Fibroblast of peridontal ligament (primary cell): ENCODE data around the gene MMS22L.
"Not testable (repeated sequence)": the region's sequence is repeated elsewhere in the genome, so short reads cannot be mapped to it uniquely, and the experiment has no call there.

Source experiments
- DNase-seq: peaks from one replicate; pipeline ENCODE4 v3.0.0-alpha.2; 2010; ENCODE audit errors: extremely low read depth

Gene MMS22L

GRCh38 chr6:97240222-97240621 is 42.8 kb downstream of the MMS22L start:
- DNase-seq = peak; percentile 53

GRCh38 chr6:97231911-97232310 is 51.1 kb downstream of the MMS22L start:
- no peak for DNase-seq

- DNase-seq = peak; percentile 33
Measured at GRCh38 chr6:97222903-97223302, 60.1 kb downstream of the MMS22L start.

- DNase-seq = no peak
Measured at GRCh38 chr6:97218912-97219311, 64.1 kb downstream of the MMS22L start.

- DNase-seq = peak; percentile 88
Measured at GRCh38 chr6:97215157-97215769, 67.8 kb downstream of the MMS22L start.

- no peak for DNase-seq
Measured at GRCh38 chr6:97214671-97215070, 68.3 kb downstream of the MMS22L start.

GRCh38 chr6:97207383-97207782 is 75.6 kb downstream of the MMS22L start:
- DNase-seq = no peak

GRCh38 chr6:97205966-97206365 is 77.0 kb downstream of the MMS22L start:
- DNase-seq = no peak

- DNase-seq = peak; percentile 51
Measured at GRCh38 chr6:97203343-97203742, 79.7 kb downstream of the MMS22L start.

GRCh38 chr6:97198046-97198565 is 84.9 kb downstream of the MMS22L start:
- no peak for DNase-seq

- peak; percentile 7 for DNase-seq
Measured at GRCh38 chr6:97195117-97195516, 87.9 kb downstream of the MMS22L start.

- DNase-seq = peak; percentile 52
Measured at GRCh38 chr6:97189767-97190166, 93.2 kb downstream of the MMS22L start.

- DNase-seq = peak; percentile 5
Measured at GRCh38 chr6:97187951-97188350, 95.1 kb downstream of the MMS22L start.

GRCh38 chr6:97186416-97186999 is 96.5 kb downstream of the MMS22L start:
- DNase-seq = peak; percentile 78

GRCh38 chr6:97177905-97178304 is 105.1 kb downstream of the MMS22L start:
- no peak for DNase-seq

GRCh38 chr6:97176468-97176867 is 106.5 kb downstream of the MMS22L start:
- no peak for DNase-seq

- peak; percentile 23 for DNase-seq
Measured at GRCh38 chr6:97175806-97176205, 107.2 kb downstream of the MMS22L start.

- DNase-seq = no peak
Measured at GRCh38 chr6:97174471-97174870, 108.5 kb downstream of the MMS22L start.

- DNase-seq = no peak
Measured at GRCh38 chr6:97160280-97160679, 122.7 kb downstream of the MMS22L start.

GRCh38 chr6:97155447-97155846 is 127.6 kb downstream of the MMS22L start:
- not testable (repeated sequence) for DNase-seq

GRCh38 chr6:97154015-97154414 is 129.0 kb downstream of the MMS22L start:
- DNase-seq = no peak

- DNase-seq = no peak
Measured at GRCh38 chr6:97151601-97152000, 131.4 kb downstream of the MMS22L start.

GRCh38 chr6:97150932-97151331 is 132.1 kb downstream of the MMS22L start:
- DNase-seq = no peak

GRCh38 chr6:97147421-97147820 is 135.6 kb downstream of the MMS22L start:
- DNase-seq = no peak
